ENCODE results near the gene SETD3.

- TF ChIP-seq POLR2A (IDR thresholded peaks at IDR 0.05; ENCODE audit: low read depth) (no peak), CTCF (IDR thresholded peaks at IDR 0.05) (no peak), EP300 (IDR thresholded peaks at IDR 0.05) (no peak)
These were observed 117.6 kb downstream of the SETD3 start for GRCh38 chr14:99363051-99363450.
